ENCODE measurements around the gene CDK4. TPM values are rescaled to one million over a fixed set of nuclear protein-coding genes. Genes with fewer than 3 reads are reported as not detected.

CDK4 gene
- total and polyA plus RNA-seq, 2 of the 13 experiments (the other 11 are each of a cell fraction or from before 2014, with no cell fraction given), result 191 to 209 TPM

- TF ChIP-seq ZBTB39 (CRISPR knock-in tag; IDR thresholded peaks at IDR 0.05) (no peak), CENPX (CRISPR knock-in tag; IDR thresholded peaks at IDR 0.05) (no peak), PAF1 (CRISPR knock-in tag; IDR thresholded peaks at IDR 0.05) (no peak), AHDC1 (CRISPR knock-in tag; IDR thresholded peaks at IDR 0.05; ENCODE audit: borderline replicate concordance) (no peak), ZNF615 (CRISPR knock-in tag; IDR thresholded peaks at IDR 0.05; ENCODE audit: borderline replicate concordance) (no peak), RXRA (CRISPR knock-in tag; IDR thresholded peaks at IDR 0.05) (no peak), ADNP (CRISPR knock-in tag; IDR thresholded peaks at IDR 0.05) (no peak), KAT7 (CRISPR knock-in tag; IDR thresholded peaks at IDR 0.05; ENCODE audit: borderline replicate concordance) (no peak), PHF20 (CRISPR knock-in tag; IDR thresholded peaks at IDR 0.05) (0 out of 2 replicates have a peak, but pooled peaks have one; percentile 8), POLR2G (IDR thresholded peaks at IDR 0.05; ENCODE audit: low read depth, low read length) (peak; percentile 27), ZNF33B (CRISPR knock-in tag; IDR thresholded peaks at IDR 0.05) (no peak), POLR2A (IDR thresholded peaks at IDR 0.05; ENCODE audit: insufficient read depth in 1 of 2, low read depth in 2 of 2, low read length in 2 of 2) (peak in 1 of 2 experiments; percentile 10; a peak in 1 of 4 replicates), NPAS2 (CRISPR knock-in tag; IDR thresholded peaks at IDR 0.05; ENCODE audit: borderline replicate concordance) (no peak), TAF1 (CRISPR knock-in tag; IDR thresholded peaks at IDR 0.05) (no peak), POGZ (CRISPR knock-in tag; IDR thresholded peaks at IDR 0.05) (no peak), ELK4 (CRISPR knock-in tag; IDR thresholded peaks at IDR 0.05; ENCODE audit: borderline replicate concordance) (no peak), NONO (IDR thresholded peaks at IDR 0.05) (no peak), NONO (CRISPR knock-in tag; conservative IDR thresholded peaks at IDR 0.05) (no peak), ZNF558 (CRISPR knock-in tag; IDR thresholded peaks at IDR 0.05; ENCODE audit: borderline replicate concordance) (no peak), PBX2 (CRISPR knock-in tag; IDR thresholded peaks at IDR 0.05) (no peak), CCDC6 (CRISPR knock-in tag; IDR thresholded peaks at IDR 0.05) (no peak)
These were observed 13.8 kb upstream of the CDK4 start (continued) for GRCh38 chr12:57765698-57766463.
